ENCODE measurements around the gene SLC38A5. TPM values are rescaled to one million over a fixed set of nuclear protein-coding genes. Genes with fewer than 3 reads are reported as not detected.
A peak's percentile ranks its signal among the peaks of the same experiment; 100 is the strongest.

SLC38A5 gene
- total and polyA plus RNA-seq, 2 donors: 8.7 to 19.6 TPM

GRCh38 chrX:48512371-48512935 lies 42.4 kb upstream of the SLC38A5 start:
- no peak overlapping the region for H3K27ac ChIP-seq (ENCODE audit: low read depth in 1 of 2, low read length in 1 of 2)
- H3K36me3 ChIP-seq (ENCODE audit: control insufficient read depth in 2 of 2, insufficient read depth in 2 of 2, low read length in 1 of 2): peaks cover 0 to 9% of the 10 kb centered on the region in 2 donors
- no peaks in the 10 kb centered on the region for H3K27me3 ChIP-seq (ENCODE audit: control insufficient read depth in 2 of 2, insufficient read depth in 1 of 2, low read length in 1 of 2)
- peaks cover 0 to 4% of the 10 kb centered on the region in 2 donors for H3K9me3 ChIP-seq (ENCODE audit: control insufficient read depth in 2 of 2, insufficient read depth in 1 of 2, low read length in 1 of 2)
- peaks cover 5 to 13% of the 10 kb centered on the region in 2 donors for H3K4me1 ChIP-seq (ENCODE audit: control insufficient read depth in 2 of 2, insufficient read depth in 2 of 2, low read length in 2 of 2)
- WGBS: 97% methylated on average over 20 of the region's 20 CpGs
- no peak overlapping the region for H3K4me3 ChIP-seq (ENCODE audit: low read length in 2 of 2)
- DNase-seq (ENCODE audit: low read depth in 6 of 9, low spot score in 9 of 9): no peak

GRCh38 chrX:48511560-48511959 lies 41.5 kb upstream of the SLC38A5 start:
- no peak for DNase-seq (ENCODE audit: low read depth in 6 of 9, low spot score in 9 of 9)
- Histone ChIP-seq H3K27ac (ENCODE audit: low read depth in 1 of 2, low read length in 1 of 2) (no peak overlapping the region), H3K9me3 (ENCODE audit: control insufficient read depth in 2 of 2, insufficient read depth in 1 of 2, low read length in 1 of 2) (peaks cover 0 to 4% of the 10 kb centered on the region in 2 donors), H3K4me3 (ENCODE audit: low read length in 2 of 2) (no peak overlapping the region), H3K4me1 (ENCODE audit: control insufficient read depth in 2 of 2, insufficient read depth in 2 of 2, low read length in 2 of 2) (peaks cover 5 to 8% of the 10 kb centered on the region in 2 donors), H3K27me3 (ENCODE audit: control insufficient read depth in 2 of 2, insufficient read depth in 1 of 2, low read length in 1 of 2) (no peaks in the 10 kb centered on the region), H3K36me3 (ENCODE audit: control insufficient read depth in 2 of 2, insufficient read depth in 2 of 2, low read length in 1 of 2) (peaks cover 0 to 9% of the 10 kb centered on the region in 2 donors)
- WGBS: 91% methylated on average over 4 of the region's 4 CpGs

- Histone ChIP-seq H3K9me3 (ENCODE audit: control insufficient read depth in 2 of 2, insufficient read depth in 1 of 2, low read length in 1 of 2) (peaks cover 0 to 4% of the 10 kb centered on the region in 2 donors), H3K27me3 (ENCODE audit: control insufficient read depth in 2 of 2, insufficient read depth in 1 of 2, low read length in 1 of 2) (no peaks in the 10 kb centered on the region), H3K4me1 (ENCODE audit: control insufficient read depth in 2 of 2, insufficient read depth in 2 of 2, low read length in 2 of 2) (peaks cover 5 to 8% of the 10 kb centered on the region in 2 donors), H3K4me3 (ENCODE audit: low read length in 2 of 2) (peak overlapping the region; percentile 70 to 75), H3K27ac (ENCODE audit: low read depth in 1 of 2, low read length in 1 of 2) (no peak overlapping the region), H3K36me3 (ENCODE audit: control insufficient read depth in 2 of 2, insufficient read depth in 2 of 2, low read length in 1 of 2) (peaks cover 0 to 3% of the 10 kb centered on the region in 2 donors)
- 94% methylated on average over 11 of the region's 11 CpGs for WGBS
- DNase-seq (ENCODE audit: low read depth in 6 of 9, low spot score in 9 of 9): peak in 1 of 9 donors; percentile 11
Observed at GRCh38 chrX:48509619-48510018, 39.6 kb upstream of the SLC38A5 start.

GRCh38 chrX:48509245-48509590 lies 39.2 kb upstream of the SLC38A5 start:
- H3K27ac ChIP-seq (ENCODE audit: low read depth in 1 of 2, low read length in 1 of 2): peak overlapping the region in 1 of 2 donors; percentile 58
- DNase-seq (ENCODE audit: low read depth in 6 of 9, low spot score in 9 of 9): no peak
- no peaks in the 10 kb centered on the region for H3K36me3 ChIP-seq (ENCODE audit: control insufficient read depth in 2 of 2, insufficient read depth in 2 of 2, low read length in 1 of 2)
- H3K4me3 ChIP-seq (ENCODE audit: low read length in 2 of 2): peak overlapping the region; percentile 70 to 75
- WGBS: 9% methylated on average over 16 of the region's 16 CpGs
- H3K9me3 ChIP-seq (ENCODE audit: control insufficient read depth in 2 of 2, insufficient read depth in 1 of 2, low read length in 1 of 2): peaks cover 0 to 4% of the 10 kb centered on the region in 2 donors
- peaks cover 5 to 8% of the 10 kb centered on the region in 2 donors for H3K4me1 ChIP-seq (ENCODE audit: control insufficient read depth in 2 of 2, insufficient read depth in 2 of 2, low read length in 2 of 2)
- H3K27me3 ChIP-seq (ENCODE audit: control insufficient read depth in 2 of 2, insufficient read depth in 1 of 2, low read length in 1 of 2): no peaks in the 10 kb centered on the region

GRCh38 chrX:48508400-48509244 lies 38.6 kb upstream of the SLC38A5 start, which contains the start of gene PORCN:
PORCN (plus strand) TSS chrX:48508992; CDS start chrX:48509821, 829 bp downstream.
- H3K36me3 ChIP-seq (ENCODE audit: control insufficient read depth in 2 of 2, insufficient read depth in 2 of 2, low read length in 1 of 2): no peaks in the 10 kb centered on the region
- H3K4me3 ChIP-seq (ENCODE audit: low read length in 2 of 2): peak within 1 kb of the TSS; percentile 70 to 75
- peaks cover 5 to 8% of the 10 kb centered on the region in 2 donors for H3K4me1 ChIP-seq (ENCODE audit: control insufficient read depth in 2 of 2, insufficient read depth in 2 of 2, low read length in 2 of 2)
- peak within 1 kb of the TSS; percentile 17 to 58 for H3K27ac ChIP-seq (ENCODE audit: low read depth in 1 of 2, low read length in 1 of 2)
- H3K9me3 ChIP-seq (ENCODE audit: control insufficient read depth in 2 of 2, insufficient read depth in 1 of 2, low read length in 1 of 2): peaks cover 0 to 4% of the 10 kb centered on the region in 2 donors
- peak in 8 of 9 donors; percentile 17 to 81 (median 53) for DNase-seq (ENCODE audit: low read depth in 6 of 9, low spot score in 9 of 9)
- no peaks in the 10 kb centered on the region for H3K27me3 ChIP-seq (ENCODE audit: control insufficient read depth in 2 of 2, insufficient read depth in 1 of 2, low read length in 1 of 2)
- WGBS: under 1% methylated on average over 64 of the region's 65 CpGs

- Histone ChIP-seq H3K27me3 (ENCODE audit: control insufficient read depth in 2 of 2, insufficient read depth in 1 of 2, low read length in 1 of 2) (no peaks in the 10 kb centered on the region), H3K27ac (ENCODE audit: low read depth in 1 of 2, low read length in 1 of 2) (no peak overlapping the region), H3K36me3 (ENCODE audit: control insufficient read depth in 2 of 2, insufficient read depth in 2 of 2, low read length in 1 of 2) (no peaks in the 10 kb centered on the region), H3K9me3 (ENCODE audit: control insufficient read depth in 2 of 2, insufficient read depth in 1 of 2, low read length in 1 of 2) (peaks cover 0 to 2% of the 10 kb centered on the region in 2 donors), H3K4me3 (ENCODE audit: low read length in 2 of 2) (no peak overlapping the region), H3K4me1 (ENCODE audit: control insufficient read depth in 2 of 2, insufficient read depth in 2 of 2, low read length in 2 of 2) (peaks cover 5 to 8% of the 10 kb centered on the region in 2 donors)
- WGBS: 97% methylated on average over 5 of the region's 5 CpGs
- no peak for DNase-seq (ENCODE audit: low read depth in 6 of 9, low spot score in 9 of 9)
Observed at GRCh38 chrX:48507246-48507645, 37.2 kb upstream of the SLC38A5 start.

- Histone ChIP-seq H3K4me3 (ENCODE audit: low read length in 2 of 2) (no peak overlapping the region), H3K27me3 (ENCODE audit: control insufficient read depth in 2 of 2, insufficient read depth in 1 of 2, low read length in 1 of 2) (no peaks in the 10 kb centered on the region), H3K9me3 (ENCODE audit: control insufficient read depth in 2 of 2, insufficient read depth in 1 of 2, low read length in 1 of 2) (no peaks in the 10 kb centered on the region), H3K4me1 (ENCODE audit: control insufficient read depth in 2 of 2, insufficient read depth in 2 of 2, low read length in 2 of 2) (peaks cover 5 to 8% of the 10 kb centered on the region in 2 donors), H3K36me3 (ENCODE audit: control insufficient read depth in 2 of 2, insufficient read depth in 2 of 2, low read length in 1 of 2) (no peaks in the 10 kb centered on the region), H3K27ac (ENCODE audit: low read depth in 1 of 2, low read length in 1 of 2) (no peak overlapping the region)
- no peak for DNase-seq (ENCODE audit: low read depth in 6 of 9, low spot score in 9 of 9)
- 96% methylated on average over 5 of the region's 5 CpGs for WGBS
Observed at GRCh38 chrX:48505481-48505880, 35.4 kb upstream of the SLC38A5 start.

GRCh38 chrX:48504261-48504660 lies 34.2 kb upstream of the SLC38A5 start:
- WGBS: 93% methylated on average over 7 of the region's 7 CpGs
- Histone ChIP-seq H3K4me1 (ENCODE audit: control insufficient read depth in 2 of 2, insufficient read depth in 2 of 2, low read length in 2 of 2) (peaks cover under 1 to 3% of the 10 kb centered on the region in 2 donors), H3K36me3 (ENCODE audit: control insufficient read depth in 2 of 2, insufficient read depth in 2 of 2, low read length in 1 of 2) (no peaks in the 10 kb centered on the region), H3K9me3 (ENCODE audit: control insufficient read depth in 2 of 2, insufficient read depth in 1 of 2, low read length in 1 of 2) (no peaks in the 10 kb centered on the region), H3K4me3 (ENCODE audit: low read length in 2 of 2) (no peak overlapping the region), H3K27me3 (ENCODE audit: control insufficient read depth in 2 of 2, insufficient read depth in 1 of 2, low read length in 1 of 2) (no peaks in the 10 kb centered on the region), H3K27ac (ENCODE audit: low read depth in 1 of 2, low read length in 1 of 2) (no peak overlapping the region)
- DNase-seq (ENCODE audit: low read depth in 6 of 9, low spot score in 9 of 9): no peak

- Histone ChIP-seq H3K9me3 (ENCODE audit: control insufficient read depth in 2 of 2, insufficient read depth in 1 of 2, low read length in 1 of 2) (no peaks in the 10 kb centered on the region), H3K4me1 (ENCODE audit: control insufficient read depth in 2 of 2, insufficient read depth in 2 of 2, low read length in 2 of 2) (no peaks in the 10 kb centered on the region), H3K36me3 (ENCODE audit: control insufficient read depth in 2 of 2, insufficient read depth in 2 of 2, low read length in 1 of 2) (no peaks in the 10 kb centered on the region), H3K27me3 (ENCODE audit: control insufficient read depth in 2 of 2, insufficient read depth in 1 of 2, low read length in 1 of 2) (no peaks in the 10 kb centered on the region), H3K4me3 (ENCODE audit: low read length in 2 of 2) (no peak overlapping the region), H3K27ac (ENCODE audit: low read depth in 1 of 2, low read length in 1 of 2) (no peak overlapping the region)
- WGBS: 94% methylated on average over 6 of the region's 6 CpGs
- no peak for DNase-seq (ENCODE audit: low read depth in 6 of 9, low spot score in 9 of 9)
Observed at GRCh38 chrX:48498374-48498809, 28.3 kb upstream of the SLC38A5 start.

All from thymus (tissue), 11 donors.